Stimulated activated CD4-positive, alpha-beta T cell treated with anti-CD3 and anti-CD28 coated beads, TNF-alpha, amount 100 ng/mL, for 48 hours (primary cell): ENCODE measurements around the gene HES5.

Source experiments
- DNase-seq, 3 donors: peaks; one replicate each; pipeline ENCODE4 v3.0.0-alpha.2; 2020; ENCODE audit warnings: low read depth in 3 of 3

Gene HES5

DNA sequence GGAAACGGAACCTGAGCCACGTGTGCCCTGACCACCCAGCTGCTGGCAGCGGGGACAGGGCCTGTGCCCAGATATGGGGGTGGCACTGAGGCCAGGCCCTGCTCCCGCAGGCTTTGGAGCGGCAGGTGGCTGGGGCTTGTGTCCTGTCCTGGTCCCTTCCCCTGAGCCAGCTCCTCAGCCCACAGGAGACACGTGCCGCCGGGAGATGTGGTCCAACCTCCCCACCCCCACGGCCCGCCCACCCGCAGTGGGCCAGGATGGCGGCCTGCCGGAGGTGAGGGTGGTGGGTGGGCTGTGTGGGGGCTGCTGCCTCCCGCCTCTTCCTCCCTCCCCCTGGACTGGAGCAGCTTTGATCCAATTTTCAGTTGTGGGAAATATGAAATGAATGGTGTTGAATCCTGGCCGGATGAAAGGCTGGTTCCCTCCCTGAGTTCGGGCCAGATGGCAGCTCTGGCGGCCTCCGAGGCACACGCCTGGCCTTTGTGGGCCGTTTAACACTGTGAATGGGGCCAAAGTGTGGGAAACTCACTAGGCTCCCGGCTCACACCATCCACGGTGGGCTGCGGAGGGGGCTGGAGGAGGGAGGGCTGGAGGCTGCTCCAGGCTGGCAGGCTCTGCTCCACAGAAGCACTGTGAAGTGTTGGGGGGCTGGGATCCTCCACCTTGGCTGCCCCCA is 2.6 kb upstream of the HES5 start:
- no peak for DNase-seq

DNA sequence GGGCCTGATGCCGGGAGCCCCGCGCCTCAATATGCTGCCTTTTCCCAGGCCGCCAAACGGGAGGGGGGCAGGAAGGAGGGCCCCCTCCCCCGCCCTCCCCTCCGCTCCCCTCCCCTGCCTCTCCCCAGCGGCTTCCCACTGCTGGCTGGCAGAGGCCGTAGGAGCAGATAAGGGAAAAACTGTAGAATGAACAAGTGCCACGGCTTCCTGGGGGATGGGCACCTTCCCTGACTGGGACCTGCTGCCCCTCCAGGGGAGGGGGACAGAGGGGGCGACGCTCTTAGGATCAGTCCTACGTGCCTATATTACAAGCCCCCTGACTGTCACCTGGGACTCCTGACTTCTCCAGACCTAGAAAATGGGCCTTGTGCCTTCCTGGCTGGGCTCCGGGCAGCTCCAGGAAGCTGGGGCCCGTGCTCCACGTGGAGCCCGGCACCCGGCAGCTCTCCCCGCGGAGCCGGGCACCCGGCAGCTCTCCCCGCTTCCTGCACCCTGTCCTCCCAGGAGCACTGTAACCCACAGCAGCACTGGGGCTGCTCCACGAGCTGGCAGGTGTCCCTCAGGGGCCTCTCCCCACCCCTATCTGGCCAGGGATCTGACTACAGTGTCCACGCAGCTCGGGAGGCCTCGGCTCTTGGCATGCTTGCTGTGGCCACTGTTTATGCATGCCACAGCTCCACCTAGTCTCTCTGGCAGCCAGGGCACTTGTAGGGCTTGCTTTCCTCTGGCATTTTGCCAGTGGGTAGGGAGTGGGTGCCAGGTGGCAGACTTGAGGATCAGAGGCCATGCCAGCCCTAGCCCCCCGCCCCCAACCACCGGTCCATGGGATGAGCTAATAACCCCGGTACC is 674 bp upstream of the HES5 start:
- DNase-seq, result no peak

DNA sequence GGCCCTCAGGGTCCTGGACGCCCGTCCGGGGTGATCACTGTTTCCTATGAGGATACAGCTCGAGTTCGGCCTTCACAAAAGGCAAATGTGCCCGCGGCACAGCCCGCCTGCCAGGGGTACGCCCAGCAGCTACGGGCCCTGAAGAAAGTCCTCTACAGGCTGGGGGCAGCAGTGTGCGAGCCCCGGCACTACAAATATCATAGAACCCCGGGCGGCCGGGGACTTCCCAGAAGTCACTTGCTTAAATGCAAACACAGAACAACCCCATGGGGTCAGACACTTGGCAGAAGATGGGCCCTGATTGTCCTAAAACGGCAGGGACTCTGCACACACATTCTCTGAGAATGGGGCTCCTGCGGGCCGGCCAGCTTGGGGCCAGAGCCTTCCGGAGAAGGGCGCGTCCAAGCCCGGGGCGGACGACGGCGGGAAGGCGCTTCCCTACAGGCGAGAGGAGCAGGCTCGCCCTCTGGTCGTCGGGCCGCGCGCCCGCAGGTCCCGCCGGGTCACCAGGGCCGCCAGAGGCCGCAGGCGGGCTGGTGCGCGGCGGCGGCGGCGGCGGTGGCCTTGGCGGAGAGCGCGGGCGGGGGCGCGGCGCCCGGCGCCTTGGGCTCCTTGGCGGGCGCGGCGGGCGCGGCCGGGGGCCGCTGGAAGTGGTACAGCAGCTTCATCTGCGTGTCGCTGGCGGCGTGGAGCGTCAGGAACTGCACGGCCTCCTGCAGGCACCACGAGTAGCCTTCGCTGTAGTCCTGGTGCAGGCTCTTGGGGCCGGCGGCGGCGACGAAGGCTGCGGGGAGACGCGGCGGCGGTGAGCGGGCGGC is 888 bp downstream of the HES5 start:
- no peak for DNase-seq

DNA sequence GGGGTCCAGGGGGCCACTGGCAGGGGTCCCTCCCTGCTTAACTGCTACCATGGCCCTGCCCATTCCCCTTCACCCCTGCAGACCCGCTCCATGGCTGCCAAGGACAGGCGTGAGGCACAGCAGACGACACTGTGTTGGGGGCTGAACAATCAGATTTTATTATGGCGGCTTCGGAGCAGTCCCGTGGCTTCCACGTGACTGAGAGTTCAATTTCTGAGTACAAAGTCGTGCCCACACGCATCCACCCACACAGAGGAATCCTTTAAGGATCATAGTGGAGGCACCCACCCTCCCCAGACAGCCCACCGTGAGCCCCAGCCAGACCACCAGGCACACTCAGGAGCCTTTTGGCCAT is 1.5 kb downstream of the HES5 start:
- no peak for DNase-seq

DNA sequence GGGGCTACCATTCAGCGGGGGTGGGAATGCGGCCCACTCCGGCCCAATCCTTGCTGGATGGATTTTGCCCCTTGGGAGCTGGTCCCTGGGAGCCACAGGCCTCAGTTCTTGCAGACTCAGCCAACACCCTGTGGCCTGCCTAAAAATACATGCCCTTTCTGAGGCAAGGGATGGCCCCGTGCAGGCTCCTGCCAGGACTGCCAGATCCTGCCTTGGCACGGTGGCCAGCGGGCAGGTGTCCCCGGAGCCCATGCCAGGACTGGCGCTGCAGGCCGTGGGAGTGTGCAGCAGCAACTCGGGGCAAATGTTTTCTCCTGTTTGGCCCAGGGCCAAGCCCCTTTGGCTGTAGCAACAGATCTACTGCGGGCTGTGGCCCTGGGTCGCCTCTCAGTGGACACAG is 2.0 kb downstream of the HES5 start:
- no peak for DNase-seq

DNA sequence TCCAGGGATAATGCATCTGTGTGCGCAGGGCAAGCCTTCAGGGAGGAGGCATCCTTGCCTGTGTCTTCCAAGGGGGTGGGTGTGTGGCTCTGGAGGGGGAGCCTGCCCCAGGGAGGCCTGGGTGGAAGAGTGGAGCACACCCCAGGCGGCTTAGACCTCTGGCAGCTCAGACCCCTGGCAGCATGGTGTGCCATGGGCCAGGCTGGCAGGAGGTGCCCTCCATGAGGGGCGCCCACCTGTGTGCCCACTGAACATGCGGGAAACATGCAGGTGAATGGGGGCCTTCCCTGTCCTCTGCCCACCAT is 2.6 kb downstream of the HES5 start:
- DNase-seq, result no peak

DNA sequence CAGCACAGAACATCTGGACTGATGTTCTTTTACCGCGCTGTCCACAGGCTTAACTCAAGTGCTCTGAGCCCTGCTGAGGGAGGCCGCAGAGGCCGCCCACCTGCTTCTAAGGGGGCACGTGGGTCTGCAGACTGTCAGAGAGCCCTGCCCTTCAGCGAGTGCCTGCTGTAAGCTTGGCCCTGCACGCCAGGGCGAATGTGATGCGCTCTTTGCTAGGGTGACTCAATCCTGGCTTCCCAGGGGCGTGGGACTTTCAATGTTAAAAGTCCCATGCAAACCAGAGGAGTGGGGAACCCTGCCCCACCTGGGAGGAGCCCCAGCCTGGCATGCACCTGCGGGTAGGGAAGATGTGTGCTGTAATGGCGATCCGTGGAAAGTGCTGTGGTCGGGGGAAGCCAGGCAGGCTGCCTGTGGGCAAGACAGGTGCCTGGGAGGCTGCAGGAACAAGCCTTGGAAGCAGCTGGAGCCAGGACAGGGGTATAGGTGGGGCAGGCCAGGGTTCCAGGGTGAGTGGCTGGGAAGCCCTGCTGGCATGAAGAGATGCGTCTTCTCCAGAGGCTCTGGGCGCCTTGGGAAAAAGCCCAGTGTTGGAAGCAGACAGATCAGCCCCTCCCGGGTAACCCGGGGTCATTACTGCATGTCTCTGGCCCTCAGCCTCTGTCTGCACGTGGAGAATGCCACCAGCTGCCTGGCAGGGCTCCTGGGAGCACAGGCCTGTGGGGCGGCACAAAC is 3.1 kb downstream of the HES5 start:
- DNase-seq, result peak; percentile 41 to 65 (median 62)

DNA sequence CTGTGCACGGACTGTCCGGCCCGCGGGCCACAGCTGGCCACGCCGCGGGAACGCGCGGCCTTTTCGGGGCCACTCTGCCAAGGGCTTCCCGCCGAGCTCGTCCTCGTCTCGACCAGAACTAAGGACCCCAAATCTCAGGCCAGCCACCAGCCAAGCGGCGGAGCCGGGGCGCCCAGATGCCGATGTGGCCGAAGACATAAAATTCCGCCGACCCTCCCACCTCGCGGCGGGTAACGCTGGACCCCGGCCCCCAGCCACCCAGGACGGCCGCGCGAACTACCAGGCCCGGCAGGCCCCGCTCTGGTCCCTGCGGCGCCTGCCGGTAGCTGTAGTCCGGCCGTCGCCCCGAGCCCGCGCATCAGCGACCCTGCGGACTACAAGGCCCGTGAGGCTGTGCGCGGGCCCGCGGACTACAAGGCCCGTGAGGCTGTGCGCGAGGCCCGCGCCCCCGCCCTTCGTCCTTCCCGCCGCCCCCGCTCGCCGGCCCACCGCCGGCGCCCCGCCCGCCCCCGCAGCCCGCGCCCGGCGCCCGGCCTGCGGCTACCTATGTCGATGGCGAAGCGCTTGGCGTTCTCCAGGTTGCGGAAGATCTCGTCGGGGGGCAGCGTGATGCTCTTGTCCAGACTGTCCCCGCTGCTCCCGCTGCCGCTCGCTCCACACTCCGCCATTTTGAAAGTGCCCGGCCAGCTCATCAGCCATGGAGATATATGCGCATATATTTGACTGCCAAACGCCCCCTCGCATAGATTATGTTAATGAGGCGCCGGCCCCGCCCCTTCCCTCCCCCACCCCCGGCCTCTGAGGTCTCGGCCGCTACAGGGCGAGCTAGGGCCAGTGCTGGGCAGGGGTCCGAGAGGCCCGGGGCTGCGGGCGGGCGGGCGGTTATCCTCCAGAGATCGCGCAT is 3.9 kb downstream of the HES5 start, which contains the start of gene PANK4:
Gene PANK4 (minus strand): TSS at position 677 of the 904 bp plus-strand sequence. CDS start 9 bp downstream, at position 668.
- DNase-seq, result peak; percentile 78 to 81 (median 79)

DNA sequence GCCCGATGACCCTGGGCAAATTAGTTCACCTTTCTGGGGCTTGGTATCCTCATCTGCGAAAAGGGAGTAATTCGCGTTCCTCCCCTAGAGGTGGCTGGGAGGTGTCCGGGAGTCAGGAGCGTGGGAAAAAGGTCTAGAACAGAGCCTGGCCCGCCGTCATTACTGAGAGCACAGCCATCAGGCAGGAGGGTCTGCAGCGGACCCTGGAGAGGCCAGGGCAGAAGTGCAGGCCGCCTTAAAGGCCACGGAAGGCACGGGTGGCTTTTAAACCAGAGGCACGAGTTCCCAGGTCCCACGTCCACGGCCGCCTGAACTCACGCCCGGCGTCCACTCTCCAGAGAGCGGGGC is 4.5 kb downstream of the HES5 start:
- DNase-seq, result no peak

DNA sequence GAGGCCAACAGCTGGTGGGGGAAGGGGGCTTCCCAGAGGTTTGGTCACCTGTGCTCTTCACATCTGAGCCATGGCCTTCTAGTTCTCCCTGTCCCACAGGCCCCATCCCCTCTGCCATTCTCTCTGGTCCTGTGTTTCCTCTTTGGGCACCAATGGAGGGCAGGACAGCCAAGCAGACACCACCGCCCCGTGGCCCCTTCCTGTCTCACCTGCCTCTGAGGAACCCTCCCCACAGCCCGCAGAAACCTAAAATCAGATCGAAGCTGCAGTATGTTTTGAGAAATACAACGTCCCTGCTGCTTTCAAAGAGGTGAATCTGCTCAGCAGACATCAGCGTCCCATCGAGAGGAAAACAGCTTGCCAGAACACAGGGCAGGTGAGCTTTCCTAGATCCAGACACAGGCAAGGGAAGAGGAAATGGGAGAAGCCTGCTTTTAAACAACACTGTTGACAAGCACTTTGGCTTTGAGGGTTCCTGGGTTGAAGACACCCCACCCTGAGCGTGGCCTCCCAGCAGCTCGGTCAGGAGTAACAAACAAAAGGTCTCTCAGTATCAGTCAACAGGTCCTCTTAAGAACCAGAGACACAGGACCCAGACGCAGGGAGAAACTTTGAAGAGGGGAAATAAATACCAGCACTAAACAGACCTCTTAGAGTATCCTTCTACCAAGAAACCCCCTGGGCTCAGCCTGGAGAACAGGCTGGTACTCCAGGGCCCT is 6.0 kb downstream of the HES5 start:
- DNase-seq, result no peak

DNA sequence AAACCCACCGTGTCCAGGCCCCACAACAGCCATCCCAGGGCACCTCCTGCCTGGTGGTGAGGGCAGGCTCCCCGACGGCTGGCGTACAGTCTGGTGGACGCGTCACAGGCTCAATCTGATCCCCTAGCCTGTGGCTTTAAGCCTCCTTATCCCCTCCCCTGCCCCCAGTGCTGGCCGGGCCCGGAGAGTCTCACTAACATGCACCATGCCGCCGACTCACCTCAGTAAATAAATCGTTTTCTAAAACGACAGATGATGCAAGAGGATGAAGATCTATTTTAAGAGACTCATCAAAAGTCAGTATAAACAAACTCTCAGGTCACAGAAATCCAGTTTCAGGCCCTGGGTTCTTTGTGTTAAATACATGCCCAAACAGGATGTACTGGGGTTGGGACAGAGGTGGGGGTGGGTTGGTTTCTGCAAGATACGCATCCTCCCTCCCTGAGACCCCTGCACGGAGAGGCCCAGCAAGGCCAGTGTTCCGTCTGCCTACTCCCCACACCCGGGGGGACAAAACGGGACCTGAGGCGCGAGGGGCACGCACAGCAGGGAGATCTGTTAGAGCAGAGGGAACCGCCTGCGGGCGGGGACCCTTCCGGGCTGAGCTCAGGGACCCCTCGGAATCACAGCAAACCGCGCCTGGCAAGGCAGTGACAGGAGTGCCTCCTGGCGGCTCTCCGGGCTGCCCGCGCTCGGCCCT is 6.7 kb downstream of the HES5 start:
- no peak for DNase-seq

DNA sequence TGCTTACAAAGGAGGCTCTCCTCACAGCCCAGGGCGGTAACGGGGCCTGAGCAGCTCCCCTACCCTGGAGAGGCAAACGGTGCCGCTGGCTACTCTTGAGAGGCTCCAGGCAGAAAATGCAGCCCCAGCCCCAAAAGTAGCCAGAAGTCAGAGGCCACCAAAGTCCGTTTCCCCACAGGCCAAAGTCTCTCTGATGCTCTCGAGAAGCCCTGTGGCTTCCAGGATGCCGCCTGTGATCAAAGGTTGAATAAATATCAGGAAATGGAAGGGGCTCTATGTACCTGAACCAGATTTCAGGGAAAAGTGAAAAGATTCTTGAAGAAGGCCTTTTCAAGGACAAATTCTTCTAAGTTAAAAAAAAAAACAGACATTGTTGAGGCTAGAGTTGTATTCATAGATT is 7.8 kb downstream of the HES5 start:
- no peak for DNase-seq

DNA sequence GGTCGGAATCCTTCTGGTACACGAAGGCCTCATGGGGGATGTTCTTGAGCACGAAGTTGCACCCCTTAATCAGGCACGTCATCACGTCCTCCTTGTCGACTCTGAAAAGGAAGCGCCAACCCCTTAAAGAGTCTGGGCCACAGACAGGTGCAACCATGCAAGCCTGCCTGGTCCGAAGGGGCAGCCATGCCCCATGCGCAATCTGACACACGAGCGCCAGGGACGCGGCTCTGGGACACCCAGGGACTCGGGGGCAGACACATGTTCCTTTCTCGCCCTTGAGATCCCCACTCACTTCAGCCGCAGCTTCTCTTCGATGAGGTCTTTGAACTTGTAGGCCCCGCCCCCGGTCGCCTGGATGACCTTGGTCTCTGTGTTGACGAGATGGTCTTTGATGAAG is 9.3 kb downstream of the HES5 start:
- no peak for DNase-seq

DNA sequence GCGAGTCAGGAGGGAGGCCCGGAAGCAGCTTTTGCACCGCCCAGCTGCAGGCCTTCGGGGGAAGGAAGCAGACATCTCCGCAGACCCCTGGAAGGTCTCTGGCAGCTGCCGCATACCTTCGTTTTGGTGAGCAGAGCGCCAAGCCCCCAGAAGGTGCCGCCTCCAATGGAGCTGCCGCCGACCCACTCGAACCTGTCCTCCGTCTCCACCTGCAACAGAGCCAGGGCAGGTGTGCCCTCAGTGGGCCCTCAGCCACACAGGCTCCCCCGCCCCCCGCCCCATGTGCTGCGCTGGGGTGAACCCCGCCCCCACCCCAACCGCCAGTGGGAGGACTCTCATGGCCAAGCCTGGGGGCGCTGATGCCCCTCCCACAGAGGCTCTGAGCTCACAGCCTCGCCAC is 9.9 kb downstream of the HES5 start:
- no peak for DNase-seq

DNA sequence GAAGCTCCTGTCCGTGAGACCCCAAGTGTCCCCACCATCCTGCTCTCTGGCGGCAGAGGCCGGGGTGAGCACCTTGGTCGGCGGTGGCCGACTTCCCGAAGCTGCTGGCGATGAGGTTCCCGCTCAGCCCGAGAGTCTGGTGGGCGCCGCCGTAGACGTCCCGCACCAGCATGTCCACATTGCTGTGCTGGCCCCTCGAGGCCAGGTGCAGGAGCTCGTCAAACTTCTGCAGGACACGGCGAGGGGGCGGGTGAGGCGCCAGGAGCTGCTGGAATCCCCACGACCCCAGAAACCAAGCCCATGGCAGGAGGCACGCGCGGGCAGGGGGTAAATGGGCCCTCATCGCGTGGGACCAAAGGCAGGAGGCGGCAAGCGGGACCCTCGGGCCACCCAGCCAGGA is 10.3 kb downstream of the HES5 start:
- no peak for DNase-seq

DNA sequence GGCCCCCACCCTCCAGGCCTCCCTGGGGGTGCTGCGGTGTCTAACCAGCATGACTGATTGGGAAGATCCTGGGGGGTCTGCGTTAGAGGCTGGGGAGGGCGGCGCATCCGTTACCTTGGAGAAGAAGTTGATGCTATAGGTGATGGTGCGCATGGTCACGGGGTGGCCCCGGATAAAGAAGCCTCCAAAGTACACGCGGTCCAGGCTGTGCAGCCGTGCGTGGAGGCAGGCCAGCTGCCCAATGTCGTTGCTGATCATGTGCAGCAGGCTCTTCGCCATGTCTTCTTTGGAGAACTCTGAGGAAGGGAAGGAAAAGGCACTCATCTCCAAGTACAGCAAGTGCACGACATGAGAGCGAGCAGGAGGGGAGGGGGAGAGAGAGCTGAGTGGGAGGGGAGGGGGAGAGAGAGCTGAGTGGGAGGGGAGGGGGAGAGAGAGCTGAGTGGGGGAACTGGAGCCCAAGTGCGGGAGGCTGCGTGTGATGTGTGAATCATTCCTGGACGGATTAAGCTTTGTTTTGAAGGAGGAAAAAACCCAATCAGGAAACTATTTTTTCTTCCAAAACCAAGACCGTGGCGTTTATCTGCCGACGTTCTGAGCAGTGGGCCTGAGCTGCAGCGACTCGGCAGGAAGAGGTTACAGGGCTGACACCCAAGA is 10.9 kb downstream of the HES5 start:
- DNase-seq, result no peak

DNA sequence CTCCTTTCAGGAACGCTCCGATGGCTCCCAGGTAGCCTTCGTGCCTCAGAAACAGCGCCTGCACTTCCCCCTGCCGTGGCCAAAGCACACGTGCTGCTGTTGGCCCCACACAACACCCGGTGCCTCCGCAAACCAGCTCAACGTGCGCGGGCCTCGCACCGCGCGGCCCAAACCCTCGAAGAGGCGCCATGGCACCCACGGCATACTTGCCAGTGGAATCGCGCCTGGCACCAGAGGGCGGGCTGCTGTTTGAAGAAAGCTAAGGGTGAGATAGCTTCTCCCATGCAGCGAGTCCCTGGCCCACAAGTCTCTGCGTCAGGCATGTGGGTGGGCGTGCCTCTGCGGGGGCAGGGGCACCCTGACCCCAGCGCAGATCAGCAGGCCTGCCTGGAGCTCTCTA is 11.5 kb downstream of the HES5 start:
- DNase-seq, result no peak

DNA sequence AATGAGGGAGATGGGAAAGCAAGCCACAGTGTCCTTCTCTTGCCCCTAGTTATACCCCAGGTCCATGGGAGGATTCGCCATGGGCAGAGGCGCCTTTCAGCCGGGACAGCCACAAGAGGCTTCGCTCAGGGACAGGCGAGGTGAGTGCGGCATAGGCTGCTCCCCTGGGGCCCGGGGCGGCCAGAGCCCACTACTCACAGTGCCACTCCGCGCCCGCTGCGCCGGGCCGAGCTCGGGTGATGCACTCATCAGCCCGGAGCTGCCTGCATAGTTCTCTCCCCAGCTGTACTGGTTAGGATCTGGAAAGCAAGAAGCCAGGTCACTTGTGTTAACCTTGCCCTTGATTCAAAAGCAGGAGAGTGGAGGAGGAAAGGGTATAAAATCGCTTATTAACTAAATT is 12.1 kb downstream of the HES5 start:
- DNase-seq, result no peak

DNA sequence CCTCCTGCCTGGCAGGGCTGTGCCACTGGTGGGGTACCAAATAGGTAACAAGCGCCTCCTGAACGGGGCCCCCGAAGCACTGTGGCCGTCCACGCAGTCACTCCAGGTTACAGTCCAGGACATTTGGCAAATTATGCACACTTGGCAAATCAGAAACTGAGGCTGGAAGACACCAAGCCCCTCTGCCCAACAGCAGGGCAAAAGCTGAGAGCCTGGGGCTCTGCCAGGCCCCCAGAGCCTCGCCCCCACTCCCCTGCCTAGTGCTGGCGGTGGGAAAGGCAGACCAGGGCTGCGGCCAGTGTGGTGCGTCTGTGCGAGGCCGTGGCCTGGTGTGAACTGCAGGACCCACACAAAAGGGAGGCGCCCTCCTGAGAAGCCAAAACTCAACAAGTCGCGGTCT is 13.1 kb downstream of the HES5 start:
- no peak for DNase-seq
